IMR-90 (cell line): ENCODE results near the gene CLRN3.

Source experiments
- BHLHE40 ChIP-seq: fragments of 150-350 bp; IDR thresholded peaks from 2 replicates; pipeline ENCODE4 v1.6.1; 2016; ENCODE audit warnings: mild to moderate bottlenecking, low read depth, low read length
- FOS ChIP-seq: fragments of 150-350 bp; IDR thresholded peaks from 2 replicates; pipeline ENCODE4 v1.6.1; 2016; ENCODE audit warnings: low read depth, low read length
- MAFK ChIP-seq: IDR thresholded peaks from 2 replicates; pipeline ENCODE4 v1.6.1; 2012; ENCODE audit warnings: low read depth, low read length, improper control_type of control experiment
- POLR2A ChIP-seq: IDR thresholded peaks from 2 replicates; pipeline ENCODE4 v1.6.1; 2012; ENCODE audit warnings: mild to moderate bottlenecking, low read depth, low read length
- RAD21 ChIP-seq: IDR thresholded peaks from 2 replicates; pipeline ENCODE4 v1.6.1; 2012; ENCODE audit warnings: low read length, improper control_type of control experiment
- RCOR1 ChIP-seq: IDR thresholded peaks from 2 replicates; pipeline ENCODE4 v1.6.1; 2012; ENCODE audit warnings: mild to moderate bottlenecking, low read length, improper control_type of control experiment; ENCODE audit not compliant: insufficient replicate concordance
- RFX5 ChIP-seq: IDR thresholded peaks from 2 replicates; pipeline ENCODE4 v1.8.0; 2012; ENCODE audit warnings: low read depth, mild to moderate bottlenecking, low read length, moderate library complexity
- SMC3 ChIP-seq: fragments of 150-350 bp; IDR thresholded peaks from 2 replicates; pipeline ENCODE4 v1.6.1; 2016; ENCODE audit warnings: low read depth, mild to moderate bottlenecking, antibody characterized with exemption, low read length, moderate library complexity
- TF ChIP-seq, protein P1 (sequence below): conservative IDR thresholded peaks from 2 replicates; pipeline ENCODE4 v1.5.1; 2012; ENCODE audit warnings: mild to moderate bottlenecking, low read depth, low read length, improper control_type of control experiment
- TF ChIP-seq, protein P2 (sequence below): fragments of 150-350 bp; IDR thresholded peaks from 2 replicates; pipeline ENCODE4 v1.6.1; 2017; ENCODE audit warnings: mild to moderate bottlenecking, antibody characterized with exemption, low read length, low read depth

DNA sequence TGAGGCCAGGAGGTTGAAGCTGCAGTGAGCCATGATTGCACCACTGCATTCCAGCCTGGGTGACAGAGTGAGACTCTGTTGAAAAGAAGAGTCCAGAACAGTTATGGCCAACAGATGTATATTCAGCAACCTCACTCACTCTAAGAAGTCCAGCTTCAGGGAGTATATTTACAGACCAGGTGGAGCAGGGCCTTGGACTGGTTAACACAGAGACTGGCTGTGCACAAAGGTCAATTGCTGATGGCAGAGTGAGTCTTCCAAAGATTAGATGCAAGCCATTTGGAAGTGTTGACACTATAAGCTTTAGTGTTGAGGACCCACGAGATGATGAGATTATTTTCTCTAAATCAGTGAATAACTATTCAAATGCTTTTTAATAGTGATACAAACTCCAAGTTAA is 24.9 kb downstream of the CLRN3 start:
- TF ChIP-seq, protein P1, sequence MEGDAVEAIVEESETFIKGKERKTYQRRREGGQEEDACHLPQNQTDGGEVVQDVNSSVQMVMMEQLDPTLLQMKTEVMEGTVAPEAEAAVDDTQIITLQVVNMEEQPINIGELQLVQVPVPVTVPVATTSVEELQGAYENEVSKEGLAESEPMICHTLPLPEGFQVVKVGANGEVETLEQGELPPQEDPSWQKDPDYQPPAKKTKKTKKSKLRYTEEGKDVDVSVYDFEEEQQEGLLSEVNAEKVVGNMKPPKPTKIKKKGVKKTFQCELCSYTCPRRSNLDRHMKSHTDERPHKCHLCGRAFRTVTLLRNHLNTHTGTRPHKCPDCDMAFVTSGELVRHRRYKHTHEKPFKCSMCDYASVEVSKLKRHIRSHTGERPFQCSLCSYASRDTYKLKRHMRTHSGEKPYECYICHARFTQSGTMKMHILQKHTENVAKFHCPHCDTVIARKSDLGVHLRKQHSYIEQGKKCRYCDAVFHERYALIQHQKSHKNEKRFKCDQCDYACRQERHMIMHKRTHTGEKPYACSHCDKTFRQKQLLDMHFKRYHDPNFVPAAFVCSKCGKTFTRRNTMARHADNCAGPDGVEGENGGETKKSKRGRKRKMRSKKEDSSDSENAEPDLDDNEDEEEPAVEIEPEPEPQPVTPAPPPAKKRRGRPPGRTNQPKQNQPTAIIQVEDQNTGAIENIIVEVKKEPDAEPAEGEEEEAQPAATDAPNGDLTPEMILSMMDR, result no peak
- no peak for TF ChIP-seq POLR2A
- no peak for TF ChIP-seq SMC3
- TF ChIP-seq MAFK, result no peak
- TF ChIP-seq RFX5, result no peak
- no peak for TF ChIP-seq RCOR1
- no peak for TF ChIP-seq RAD21
- TF ChIP-seq BHLHE40, result no peak
- no peak for TF ChIP-seq FOS
- TF ChIP-seq, protein P2, sequence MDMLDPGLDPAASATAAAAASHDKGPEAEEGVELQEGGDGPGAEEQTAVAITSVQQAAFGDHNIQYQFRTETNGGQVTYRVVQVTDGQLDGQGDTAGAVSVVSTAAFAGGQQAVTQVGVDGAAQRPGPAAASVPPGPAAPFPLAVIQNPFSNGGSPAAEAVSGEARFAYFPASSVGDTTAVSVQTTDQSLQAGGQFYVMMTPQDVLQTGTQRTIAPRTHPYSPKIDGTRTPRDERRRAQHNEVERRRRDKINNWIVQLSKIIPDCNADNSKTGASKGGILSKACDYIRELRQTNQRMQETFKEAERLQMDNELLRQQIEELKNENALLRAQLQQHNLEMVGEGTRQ, result no peak
